GM19395 (cell line): ENCODE results near the gene RPL10.
"Not testable (repeated sequence)": the region's sequence is repeated elsewhere in the genome, so short reads cannot be mapped to it uniquely, and the experiment has no call there.

ENCODE experiments used
- ATAC-seq: cut with Tn5 transposase; IDR thresholded peaks from one replicate; pipeline ENCODE4 v1.9.1; 2021; ENCODE audit warnings: mild to moderate bottlenecking, moderate library complexity; ENCODE audit not compliant: unreplicated experiment

The RPL10 gene

GRCh38 chrX:154375156-154375504, 23.0 kb upstream of the RPL10 start:
- ATAC-seq, result no peak

GRCh38 chrX:154376774-154377173, 21.4 kb upstream of the RPL10 start:
- no peak for ATAC-seq

GRCh38 chrX:154378059-154378798, 19.9 kb upstream of the RPL10 start:
- ATAC-seq, result peak; percentile 3

GRCh38 chrX:154378799-154379568, 19.2 kb upstream of the RPL10 start, which contains the start of gene EMD:
TSS of gene EMD (plus strand) at chrX:154379295. CDS start at chrX:154379485, 190 bp downstream.
- peak; percentile 82 for ATAC-seq

GRCh38 chrX:154379569-154379951, 18.6 kb upstream of the RPL10 start:
- peak; percentile 9 for ATAC-seq

- no peak for ATAC-seq
Measured at GRCh38 chrX:154380153-154380552, 18.0 kb upstream of the RPL10 start.

- ATAC-seq, result no peak
Measured at GRCh38 chrX:154380787-154381186, 17.4 kb upstream of the RPL10 start.

GRCh38 chrX:154381271-154381670, 16.9 kb upstream of the RPL10 start:
- no peak for ATAC-seq

- ATAC-seq, result no peak
Measured at GRCh38 chrX:154382483-154383069, 15.6 kb upstream of the RPL10 start.

GRCh38 chrX:154383359-154384283, 14.6 kb upstream of the RPL10 start:
- ATAC-seq, result no peak

- ATAC-seq, result no peak
Measured at GRCh38 chrX:154384284-154384892, 13.8 kb upstream of the RPL10 start.

GRCh38 chrX:154388094-154388493, 10.1 kb upstream of the RPL10 start:
- peak; percentile 23 for ATAC-seq

GRCh38 chrX:154388649-154389048, 9.5 kb upstream of the RPL10 start:
- ATAC-seq, result peak; percentile 14

- ATAC-seq, result peak; percentile 72
Measured at GRCh38 chrX:154389812-154390747, 8.1 kb upstream of the RPL10 start.

- not testable (repeated sequence) for ATAC-seq
Measured at GRCh38 chrX:154396363-154396762, 1.8 kb upstream of the RPL10 start.

- peak; percentile 59 for ATAC-seq
Measured at GRCh38 chrX:154396973-154397887, 947 bp upstream of the RPL10 start.

GRCh38 chrX:154398668-154399526, 720 bp downstream of the RPL10 start:
- ATAC-seq, result peak; percentile 15
